Measurements from ENCODE around the gene ZNF91. TPM values are rescaled to one million over a fixed set of nuclear protein-coding genes. Genes with fewer than 3 reads are reported as not detected.

The ZNF91 gene
- total RNA-seq, 1 donor from 2014 or later, result 81.0 TPM

DNA sequence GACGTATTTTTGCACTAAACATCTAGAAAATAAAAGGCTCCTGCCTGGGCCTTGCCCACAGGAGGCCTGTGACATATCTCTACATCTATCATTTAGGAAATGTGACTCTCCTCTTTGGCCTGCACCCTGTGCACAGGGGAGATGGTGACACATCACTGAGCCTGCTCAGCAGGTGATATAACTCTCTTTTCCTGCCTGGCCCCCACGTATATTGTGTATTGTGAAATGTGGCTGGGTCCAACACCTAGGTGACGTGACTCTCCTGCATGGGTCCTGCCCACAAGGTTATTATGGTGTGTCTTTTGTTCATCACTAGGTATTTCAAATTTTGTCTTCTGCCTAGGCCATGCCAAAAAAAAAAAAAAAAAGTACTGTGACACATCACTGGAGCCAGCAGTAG lies 83.7 kb downstream of the ZNF91 start:
- Histone ChIP-seq H3K27ac (no peak overlapping the region), H3K4me1 (no peaks in the 10 kb centered on the region), H3K9me3 (no peaks in the 10 kb centered on the region), H3K4me3 (no peak overlapping the region), H3K27me3 (no peaks in the 10 kb centered on the region), H3K36me3 (no peaks in the 10 kb centered on the region)
- intact Hi-C loops (cut with DNase I), result no loop called here
- no peak for DNase-seq (ENCODE audit: extremely low spot score in 2 of 2)
- TF ChIP-seq POLR2A (IDR thresholded peaks at IDR 0.05) (no peak), POLR2AphosphoS5 (IDR thresholded peaks at IDR 0.05; ENCODE audit: insufficient read depth in 1 of 2, low read depth in 1 of 2) (no peak)
- TF ChIP-seq, protein P1, sequence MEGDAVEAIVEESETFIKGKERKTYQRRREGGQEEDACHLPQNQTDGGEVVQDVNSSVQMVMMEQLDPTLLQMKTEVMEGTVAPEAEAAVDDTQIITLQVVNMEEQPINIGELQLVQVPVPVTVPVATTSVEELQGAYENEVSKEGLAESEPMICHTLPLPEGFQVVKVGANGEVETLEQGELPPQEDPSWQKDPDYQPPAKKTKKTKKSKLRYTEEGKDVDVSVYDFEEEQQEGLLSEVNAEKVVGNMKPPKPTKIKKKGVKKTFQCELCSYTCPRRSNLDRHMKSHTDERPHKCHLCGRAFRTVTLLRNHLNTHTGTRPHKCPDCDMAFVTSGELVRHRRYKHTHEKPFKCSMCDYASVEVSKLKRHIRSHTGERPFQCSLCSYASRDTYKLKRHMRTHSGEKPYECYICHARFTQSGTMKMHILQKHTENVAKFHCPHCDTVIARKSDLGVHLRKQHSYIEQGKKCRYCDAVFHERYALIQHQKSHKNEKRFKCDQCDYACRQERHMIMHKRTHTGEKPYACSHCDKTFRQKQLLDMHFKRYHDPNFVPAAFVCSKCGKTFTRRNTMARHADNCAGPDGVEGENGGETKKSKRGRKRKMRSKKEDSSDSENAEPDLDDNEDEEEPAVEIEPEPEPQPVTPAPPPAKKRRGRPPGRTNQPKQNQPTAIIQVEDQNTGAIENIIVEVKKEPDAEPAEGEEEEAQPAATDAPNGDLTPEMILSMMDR (IDR thresholded peaks at IDR 0.05), result no peak

DNA sequence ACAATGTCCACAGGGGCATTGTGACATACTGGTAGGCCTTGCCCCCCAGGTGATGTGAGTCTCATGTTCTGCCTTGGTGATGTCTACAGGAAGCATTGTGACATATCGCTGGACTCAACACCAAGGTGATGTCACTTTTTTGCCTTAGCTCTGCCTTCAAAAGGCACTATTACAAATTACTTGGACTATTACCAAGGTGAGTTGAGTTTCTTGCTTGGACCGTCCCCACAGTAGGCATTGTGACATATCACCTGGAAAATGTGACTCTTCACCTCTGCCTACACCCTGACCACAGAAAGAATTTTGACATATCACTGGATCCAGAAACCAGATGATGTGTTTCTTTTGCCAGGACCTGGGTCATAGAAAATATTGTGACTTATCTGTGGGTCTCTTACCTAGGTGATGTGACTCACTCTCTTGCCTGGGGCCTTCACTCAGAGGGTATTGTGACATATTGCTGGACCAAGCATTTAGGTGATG lies 84.5 kb downstream of the ZNF91 start:
- DNase-seq (ENCODE audit: extremely low spot score in 2 of 2), result no peak
- H3K36me3 ChIP-seq, result no peaks in the 10 kb centered on the region
- no peaks in the 10 kb centered on the region for H3K9me3 ChIP-seq
- no peak overlapping the region for H3K27ac ChIP-seq
- intact Hi-C loops (cut with DNase I), result no loop called here
- H3K4me1 ChIP-seq, result no peaks in the 10 kb centered on the region
- H3K27me3 ChIP-seq, result no peaks in the 10 kb centered on the region
- H3K4me3 ChIP-seq, result no peak overlapping the region
- TF ChIP-seq POLR2A (IDR thresholded peaks at IDR 0.05) (no peak), POLR2AphosphoS5 (IDR thresholded peaks at IDR 0.05; ENCODE audit: insufficient read depth in 1 of 2, low read depth in 1 of 2) (no peak)
- TF ChIP-seq, protein P1 (IDR thresholded peaks at IDR 0.05), result no peak

DNA sequence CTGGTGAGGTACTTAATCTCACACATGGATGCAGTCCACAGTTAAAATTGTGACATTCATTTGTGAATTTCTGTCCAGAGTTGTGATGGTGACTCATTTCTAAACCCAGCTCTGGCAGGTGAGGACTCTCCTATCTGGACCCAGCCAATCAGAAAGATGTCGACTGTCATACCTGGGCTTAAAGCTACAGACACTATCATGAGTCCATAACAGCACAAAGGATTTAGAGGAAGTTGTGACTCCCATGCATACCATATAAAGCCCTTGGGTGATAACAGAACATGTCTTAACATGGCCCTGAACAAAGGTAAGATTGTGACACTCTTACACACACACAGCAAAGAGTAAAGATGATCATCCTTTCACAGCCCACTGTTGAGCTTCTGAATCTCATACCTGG lies 85.3 kb downstream of the ZNF91 start:
- Histone ChIP-seq H3K27ac (no peak overlapping the region), H3K4me3 (no peak overlapping the region), H3K4me1 (no peaks in the 10 kb centered on the region), H3K9me3 (no peaks in the 10 kb centered on the region), H3K36me3 (no peaks in the 10 kb centered on the region), H3K27me3 (no peaks in the 10 kb centered on the region)
- no peak for DNase-seq (ENCODE audit: extremely low spot score in 2 of 2)
- intact Hi-C loops (cut with DNase I), result no loop called here
- no peak for TF ChIP-seq POLR2AphosphoS5 (IDR thresholded peaks at IDR 0.05; ENCODE audit: insufficient read depth in 1 of 2, low read depth in 1 of 2)
- TF ChIP-seq, protein P1 (IDR thresholded peaks at IDR 0.05), result no peak
- no peak for TF ChIP-seq POLR2A (IDR thresholded peaks at IDR 0.05)

DNA sequence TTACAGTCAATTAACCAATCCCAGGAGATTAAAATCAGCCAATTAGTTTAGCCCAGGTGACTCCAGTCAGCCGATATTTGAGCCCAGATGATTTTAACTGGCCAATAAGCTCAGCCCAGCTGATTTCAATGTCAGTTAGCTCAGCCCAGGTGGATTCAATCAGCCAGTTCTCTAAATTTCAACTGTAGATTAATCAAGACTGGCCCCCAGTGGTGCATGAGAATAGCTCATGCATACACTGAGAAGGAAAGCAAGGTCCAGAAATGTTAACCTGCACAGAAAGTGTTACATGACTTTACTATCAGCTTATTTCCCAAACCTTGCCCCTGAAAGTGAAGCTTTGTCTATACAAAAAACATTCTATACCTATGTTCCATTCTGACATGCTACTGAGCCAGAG lies 89.7 kb downstream of the ZNF91 start:
- H3K4me3 ChIP-seq, result no peak overlapping the region
- H3K4me1 ChIP-seq, result no peaks in the 10 kb centered on the region
- H3K36me3 ChIP-seq, result no peaks in the 10 kb centered on the region
- no peak for DNase-seq (ENCODE audit: extremely low spot score in 2 of 2)
- TF ChIP-seq, protein P1 (IDR thresholded peaks at IDR 0.05), result no peak
- TF ChIP-seq POLR2AphosphoS5 (IDR thresholded peaks at IDR 0.05; ENCODE audit: insufficient read depth in 1 of 2, low read depth in 1 of 2) (no peak), POLR2A (IDR thresholded peaks at IDR 0.05) (no peak)
- no peak overlapping the region for H3K27ac ChIP-seq
- H3K27me3 ChIP-seq, result no peaks in the 10 kb centered on the region
- intact Hi-C loops (cut with DNase I), result no loop called here
- no peaks in the 10 kb centered on the region for H3K9me3 ChIP-seq

DNA sequence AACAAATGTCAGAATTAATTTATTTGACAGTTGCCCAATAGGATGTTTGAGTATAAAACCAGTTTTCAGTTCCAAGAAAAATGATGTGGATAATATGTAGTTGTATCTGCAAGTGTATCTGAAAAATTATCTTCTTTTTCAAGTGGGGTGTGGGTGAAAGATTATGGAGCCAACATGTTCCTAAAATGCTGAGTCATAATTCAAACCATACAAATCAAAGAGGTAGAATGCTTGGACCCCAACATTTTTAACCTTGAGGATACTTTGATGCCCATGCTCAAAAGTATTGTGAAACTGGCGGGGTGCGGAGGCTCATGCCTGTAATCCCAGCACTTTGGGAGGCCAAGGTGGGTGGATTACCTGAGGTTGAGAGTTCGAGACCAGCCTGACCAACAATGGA lies 91.0 kb downstream of the ZNF91 start:
- Histone ChIP-seq H3K4me1 (no peaks in the 10 kb centered on the region), H3K27ac (no peak overlapping the region), H3K9me3 (no peaks in the 10 kb centered on the region), H3K4me3 (no peak overlapping the region), H3K27me3 (no peaks in the 10 kb centered on the region), H3K36me3 (no peaks in the 10 kb centered on the region)
- intact Hi-C loops (cut with DNase I), result no loop called here
- no peak for TF ChIP-seq POLR2AphosphoS5 (IDR thresholded peaks at IDR 0.05; ENCODE audit: insufficient read depth in 1 of 2, low read depth in 1 of 2)
- no peak for TF ChIP-seq POLR2A (IDR thresholded peaks at IDR 0.05)
- TF ChIP-seq, protein P1 (IDR thresholded peaks at IDR 0.05), result no peak
- DNase-seq (ENCODE audit: extremely low spot score in 2 of 2), result no peak
